Measurements from ENCODE around the gene MKRN2. TPM values are rescaled to one million over a fixed set of nuclear protein-coding genes. Genes with fewer than 3 reads are reported as not detected.

The MKRN2 gene
- total RNA-seq, 1 experiment from 2014 or later: 18.2 TPM

GRCh38 chr3:12579456-12579855 lies 22.6 kb downstream of the MKRN2 start (continued):
- TF ChIP-seq ATF3 (CRISPR knock-in tag; conservative IDR thresholded peaks at IDR 0.05) (no peak), ZBTB21 (CRISPR knock-in tag; IDR thresholded peaks at IDR 0.05; ENCODE audit: borderline replicate concordance) (no peak)

GRCh38 chr3:12579905-12580304 lies 23.0 kb downstream of the MKRN2 start:
- Mint-ChIP-seq H3K27me3 (ENCODE audit: low read depth) (no peaks in the 10 kb centered on the region), H3K27ac (peak overlapping the region; percentile 42; the same call in 1 of the 2 replicates), H3K4me3 (no peak overlapping the region), H3K9me3 (no peaks in the 10 kb centered on the region), H3K4me1 (0 out of 2 replicates have a peak, but pooled peaks cover 3% of the 10 kb centered on the region), H3K36me3 (peaks cover 73% of the 10 kb centered on the region)
- no peak for TF ChIP-seq E2F1 (CRISPR knock-in tag; IDR thresholded peaks at IDR 0.05)
- TF ChIP-seq IRF1 (CRISPR knock-in tag; IDR thresholded peaks at IDR 0.05): no peak
- no peak for TF ChIP-seq RELA (CRISPR knock-in tag; IDR thresholded peaks at IDR 0.05; ENCODE audit: borderline replicate concordance)
- no peak for TF ChIP-seq ZNF671 (CRISPR knock-in tag; IDR thresholded peaks at IDR 0.05)
- no peak for TF ChIP-seq MAX (CRISPR knock-in tag; IDR thresholded peaks at IDR 0.05)
- no peak for TF ChIP-seq AR (CRISPR knock-in tag; IDR thresholded peaks at IDR 0.05)
- TF ChIP-seq ZNF532 (CRISPR knock-in tag; IDR thresholded peaks at IDR 0.05; ENCODE audit: borderline replicate concordance): no peak
- TF ChIP-seq ZNF263 (CRISPR knock-in tag; IDR thresholded peaks at IDR 0.05; ENCODE audit: low read depth): no peak
- TF ChIP-seq FOXP1 (CRISPR knock-in tag; IDR thresholded peaks at IDR 0.05; ENCODE audit: borderline replicate concordance): no peak
- ChIA-PET CTCF (interaction anchor here (0.6 kb wide), 1 partner anchor 140 kb away, joined by 3 read pairs; no protein-coding TSS in a partner anchor), POLR2A (no interaction called here)
- DNase-seq (ENCODE audit: low spot score) (no peak), ATAC-seq (no peak)

GRCh38 chr3:12582730-12583129 lies 25.8 kb downstream of the MKRN2 start:
- no peak overlapping the region for H3K27ac Mint-ChIP-seq
- TF ChIP-seq TP53 (CRISPR knock-in tag; IDR thresholded peaks at IDR 0.05) (no peak), ZNF671 (CRISPR knock-in tag; IDR thresholded peaks at IDR 0.05) (no peak), CDX4 (CRISPR knock-in tag; IDR thresholded peaks at IDR 0.05; ENCODE audit: borderline replicate concordance) (no peak), STAT6 (CRISPR knock-in tag; conservative IDR thresholded peaks at IDR 0.05; ENCODE audit: low read depth) (no peak), ZSCAN18 (CRISPR knock-in tag; IDR thresholded peaks at IDR 0.05) (no peak), TCF7 (CRISPR knock-in tag; IDR thresholded peaks at IDR 0.05; ENCODE audit: low read depth) (no peak)

More at GRCh38 chr3:12582730-12583129, 25.8 kb downstream of the MKRN2 start:
- no peak for DNase-seq (ENCODE audit: low spot score)
- ChIA-PET CTCF (interaction anchor here (1.8 kb wide), 1 partner anchor 18 kb away, joined by 3 read pairs; no protein-coding TSS in a partner anchor), POLR2A (no interaction called here)
- Mint-ChIP-seq H3K36me3 (peaks cover 61% of the 10 kb centered on the region), H3K27me3 (ENCODE audit: low read depth) (no peaks in the 10 kb centered on the region), H3K4me1 (0 out of 2 replicates have a peak, but pooled peaks cover 3% of the 10 kb centered on the region), H3K9me3 (no peaks in the 10 kb centered on the region), H3K4me3 (no peak overlapping the region)
- ATAC-seq: no peak

Measured in WTC11 (cell line).